ENCODE results near the gene PPFIA3.
"Not testable (repeated sequence)": the region's sequence is repeated elsewhere in the genome, so short reads cannot be mapped to it uniquely, and the experiment has no call there.

DNA sequence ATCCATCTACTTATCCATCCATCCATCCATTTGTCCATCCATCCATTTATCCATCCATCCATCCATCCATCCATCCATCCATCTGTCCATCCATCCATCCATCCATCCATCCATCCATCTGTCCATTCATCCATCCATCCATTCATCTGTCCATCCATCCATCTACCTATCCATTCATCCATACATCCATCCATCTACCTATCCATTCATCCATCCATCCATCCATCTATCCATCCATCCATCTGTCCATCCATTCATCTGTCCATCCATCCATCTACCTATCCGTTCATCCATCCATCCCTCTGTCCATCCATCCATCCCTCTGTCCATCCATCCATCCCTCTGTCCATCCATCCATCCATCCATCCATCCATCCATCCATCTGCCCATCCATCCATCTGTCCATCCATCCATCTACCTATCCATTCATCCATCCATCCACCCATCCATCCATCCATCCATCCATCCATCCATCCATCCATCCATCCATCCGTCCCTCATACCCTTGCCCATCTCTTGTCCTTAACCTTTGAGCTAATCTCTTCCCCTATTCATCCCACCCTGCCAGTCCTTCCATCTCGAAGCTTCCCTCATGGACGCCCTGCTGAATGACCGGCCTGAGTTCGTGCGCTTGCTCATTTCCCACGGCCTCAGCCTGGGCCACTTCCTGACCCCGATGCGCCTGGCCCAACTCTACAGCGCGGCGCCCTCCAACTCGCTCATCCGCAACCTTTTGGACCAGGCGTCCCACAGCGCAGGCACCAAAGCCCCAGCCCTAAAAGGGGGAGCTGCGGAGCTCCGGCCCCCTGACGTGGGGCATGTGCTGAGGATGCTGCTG lies 62.9 kb downstream of the PPFIA3 start:
- not testable (repeated sequence) for TF ChIP-seq EP300, POLR2A (IDR thresholded peaks at IDR 0.05)
